DND-41 (cell line): ENCODE data around the gene AMDHD2.
A peak's percentile ranks its signal among the peaks of the same experiment; 100 is the strongest.
"Not testable (repeated sequence)": the region's sequence is repeated elsewhere in the genome, so short reads cannot be mapped to it uniquely, and the experiment has no call there.

ENCODE experiments used
- ATAC-seq: fragments of 200-7000 bp; cut with Tn5 transposase; 3 replicates; pipeline ENCODE4 v1.9.1; 2021; ENCODE audit warnings: low read depth; ENCODE audit not compliant: insufficient read depth
- DNase-seq: peaks from one replicate; pipeline ENCODE4 v3.0.0-alpha.2; 2020
- H2AFZ ChIP-seq: 2 replicates; pipeline ENCODE4 v1.6.0; 2012; ENCODE audit warnings: low read depth, low read length
- H3K27ac ChIP-seq: 2 replicates; pipeline ENCODE4 v1.5.1; 2012; ENCODE audit warnings: low read length, inconsistent platforms
- H3K27me3 ChIP-seq: fragments of 200-600 bp; sonication (generic); 2 replicates; pipeline ENCODE4 v1.6.0; 2012; ENCODE audit warnings: low read length, mild to moderate bottlenecking, inconsistent platforms; ENCODE audit not compliant: insufficient read depth, poor library complexity
- H3K36me3 ChIP-seq: 2 replicates; pipeline ENCODE4 v1.5.1; 2012; ENCODE audit warnings: low read length, inconsistent platforms; ENCODE audit not compliant: insufficient read depth
- H3K4me1 ChIP-seq: 2 replicates; pipeline ENCODE4 v1.5.1; 2012; ENCODE audit warnings: mild to moderate bottlenecking, low read length; ENCODE audit not compliant: insufficient read depth
- H3K4me2 ChIP-seq: 2 replicates; pipeline ENCODE4 v1.6.0; 2012; ENCODE audit warnings: mild to moderate bottlenecking, moderate library complexity, low read length, inconsistent platforms; ENCODE audit not compliant: insufficient read depth
- H3K4me3 ChIP-seq, 2 experiments: fragments of 200-600 bp in 1 of 2; shearing (Covaris generic) in 1 of 2; 2 replicates each; pipeline ENCODE4 v1.5.1; 2012 to 2016; ENCODE audit warnings: inconsistent platforms in 2 of 2, low read length in 2 of 2, mild to moderate bottlenecking in 2 of 2, low read depth in 1 of 2, moderate library complexity in 1 of 2
- H3K79me2 ChIP-seq: 2 replicates; pipeline ENCODE4 v1.6.0; 2012; ENCODE audit warnings: low read length, inconsistent platforms; ENCODE audit not compliant: insufficient read depth
- H3K9ac ChIP-seq: 2 replicates; pipeline ENCODE4 v1.6.0; 2012; ENCODE audit warnings: low read depth, mild to moderate bottlenecking, inconsistent platforms, low read length, moderate library complexity
- H3K9me3 ChIP-seq: 2 replicates; pipeline ENCODE4 v1.5.1; 2012; ENCODE audit warnings: low read length, moderate library complexity, mild to moderate bottlenecking, inconsistent platforms; ENCODE audit not compliant: insufficient read depth, severe bottlenecking
- H4K20me1 ChIP-seq: 2 replicates; pipeline ENCODE4 v1.6.0; 2012; ENCODE audit warnings: low read length; ENCODE audit not compliant: insufficient read depth
- EZH2 ChIP-seq: IDR thresholded peaks from 3 replicates; pipeline ENCODE4 v1.6.1; 2012; ENCODE audit warnings: borderline replicate concordance, low read depth, mild to moderate bottlenecking, moderate library complexity, low read length, inconsistent platforms; ENCODE audit not compliant: severe bottlenecking
- TF ChIP-seq, protein P1 (sequence below): IDR thresholded peaks from 2 replicates; pipeline ENCODE4 v1.5.1; 2012; ENCODE audit warnings: borderline replicate concordance, low read length, moderate library complexity, mild to moderate bottlenecking; ENCODE audit not compliant: poor library complexity, severe bottlenecking; ENCODE audit errors: extremely low read depth

Gene AMDHD2

DNA sequence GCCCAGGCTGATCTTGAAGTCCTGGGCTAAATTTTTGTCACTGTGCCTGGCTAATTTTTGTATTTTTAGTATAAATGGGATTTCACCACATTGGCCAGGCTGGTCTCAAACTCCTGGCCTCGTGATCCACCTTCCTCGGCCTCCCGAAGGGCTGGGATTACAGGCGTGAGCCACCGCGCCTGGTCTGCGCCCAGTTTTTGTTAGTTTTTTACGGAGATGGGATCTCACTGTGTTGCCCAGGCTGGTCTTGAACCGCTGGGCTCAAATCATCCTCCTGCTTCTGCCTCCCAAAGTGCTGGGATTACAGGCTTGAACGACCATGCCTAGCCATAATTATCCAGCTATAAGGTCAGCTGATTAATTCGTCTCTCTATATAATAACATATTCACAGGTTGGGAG is 13.7 kb downstream of the AMDHD2 start:
- peaks cover 47% of the 10 kb centered on the region for H3K4me1 ChIP-seq
- no peak for DNase-seq
- no peak for ATAC-seq

DNA sequence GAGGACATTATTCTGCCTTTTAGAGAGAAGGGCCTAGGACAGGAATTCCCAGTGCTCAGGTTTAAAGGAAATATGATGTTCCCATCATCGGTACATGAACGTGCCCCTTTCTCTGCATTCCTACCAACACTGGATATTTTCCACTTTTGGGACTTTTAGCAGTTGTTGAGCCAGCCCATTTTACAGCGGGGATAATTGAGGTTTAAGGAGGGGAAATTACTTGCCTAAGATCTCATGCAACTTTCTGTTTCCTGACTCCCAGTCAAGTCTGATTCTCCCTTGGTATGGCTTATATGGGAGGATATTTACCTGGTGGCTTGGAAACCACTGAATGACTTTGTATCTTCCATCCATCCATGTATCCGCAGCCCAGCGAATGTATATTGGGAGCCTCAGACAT is 14.2 kb downstream of the AMDHD2 start:
- not testable (repeated sequence) for H3K27me3 ChIP-seq, ATAC-seq, DNase-seq, H2AFZ ChIP-seq, H3K9ac ChIP-seq, H3K4me2 ChIP-seq, H3K27ac ChIP-seq, H3K9me3 ChIP-seq, H3K4me3 ChIP-seq, H4K20me1 ChIP-seq
- peaks cover 12% of the 10 kb centered on the region for H3K79me2 ChIP-seq
- peaks cover 51% of the 10 kb centered on the region for H3K4me1 ChIP-seq
- peaks cover 10% of the 10 kb centered on the region for H3K36me3 ChIP-seq

More for the DNA sequence above, 13.7 kb downstream of the AMDHD2 start:
- Histone ChIP-seq H3K27ac (no peak overlapping the region), H3K79me2 (peaks cover 8% of the 10 kb centered on the region), H3K36me3 (peaks cover 14% of the 10 kb centered on the region), H4K20me1 (peaks cover 3% of the 10 kb centered on the region; the same call in 1 of the 2 replicates), H3K9ac (no peak overlapping the region), H3K4me3 (no peak overlapping the region), H3K4me2 (no peak overlapping the region), H3K27me3 (no peaks in the 10 kb centered on the region), H2AFZ (no peak overlapping the region), H3K9me3 (no peaks in the 10 kb centered on the region)
- TF ChIP-seq, protein P1, sequence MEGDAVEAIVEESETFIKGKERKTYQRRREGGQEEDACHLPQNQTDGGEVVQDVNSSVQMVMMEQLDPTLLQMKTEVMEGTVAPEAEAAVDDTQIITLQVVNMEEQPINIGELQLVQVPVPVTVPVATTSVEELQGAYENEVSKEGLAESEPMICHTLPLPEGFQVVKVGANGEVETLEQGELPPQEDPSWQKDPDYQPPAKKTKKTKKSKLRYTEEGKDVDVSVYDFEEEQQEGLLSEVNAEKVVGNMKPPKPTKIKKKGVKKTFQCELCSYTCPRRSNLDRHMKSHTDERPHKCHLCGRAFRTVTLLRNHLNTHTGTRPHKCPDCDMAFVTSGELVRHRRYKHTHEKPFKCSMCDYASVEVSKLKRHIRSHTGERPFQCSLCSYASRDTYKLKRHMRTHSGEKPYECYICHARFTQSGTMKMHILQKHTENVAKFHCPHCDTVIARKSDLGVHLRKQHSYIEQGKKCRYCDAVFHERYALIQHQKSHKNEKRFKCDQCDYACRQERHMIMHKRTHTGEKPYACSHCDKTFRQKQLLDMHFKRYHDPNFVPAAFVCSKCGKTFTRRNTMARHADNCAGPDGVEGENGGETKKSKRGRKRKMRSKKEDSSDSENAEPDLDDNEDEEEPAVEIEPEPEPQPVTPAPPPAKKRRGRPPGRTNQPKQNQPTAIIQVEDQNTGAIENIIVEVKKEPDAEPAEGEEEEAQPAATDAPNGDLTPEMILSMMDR, result no peak
- TF ChIP-seq EZH2, result no peak

DNA sequence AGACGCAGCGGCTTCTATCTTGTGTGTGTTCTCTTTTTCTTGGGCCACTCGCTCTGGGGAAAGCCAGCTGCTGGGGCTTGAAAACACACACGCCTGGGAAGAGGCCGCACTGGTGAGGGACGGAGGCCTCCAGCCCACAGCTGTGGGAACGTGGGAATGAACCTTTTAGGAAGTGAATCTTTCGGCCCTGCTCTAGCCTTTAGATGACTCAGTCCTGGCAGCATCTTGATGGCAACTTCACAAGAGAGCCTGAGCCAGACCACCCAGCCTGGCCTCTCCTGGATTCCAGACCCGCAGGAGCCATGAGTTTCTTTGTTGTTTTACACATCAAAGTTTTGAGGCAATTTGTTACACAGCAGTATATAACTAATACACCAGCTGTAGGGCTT is 15.4 kb downstream of the AMDHD2 start:
- peaks cover 25% of the 10 kb centered on the region for H3K79me2 ChIP-seq
- TF ChIP-seq, protein P1, result no peak
- TF ChIP-seq EZH2, result no peak
- no peak overlapping the region for H2AFZ ChIP-seq
- no peak overlapping the region for H3K9ac ChIP-seq
- ATAC-seq, result no peak
- H4K20me1 ChIP-seq, result peaks cover 10% of the 10 kb centered on the region; the same call in 1 of the 2 replicates
- H3K4me1 ChIP-seq, result peaks cover 54% of the 10 kb centered on the region
- no peaks in the 10 kb centered on the region for H3K9me3 ChIP-seq
- H3K27me3 ChIP-seq, result no peaks in the 10 kb centered on the region
- H3K36me3 ChIP-seq, result peaks cover 3% of the 10 kb centered on the region; the same call in 1 of the 2 replicates
- H3K4me3 ChIP-seq, result no peak overlapping the region
- DNase-seq, result no peak
- H3K27ac ChIP-seq, result no peak overlapping the region
- no peak overlapping the region for H3K4me2 ChIP-seq

DNA sequence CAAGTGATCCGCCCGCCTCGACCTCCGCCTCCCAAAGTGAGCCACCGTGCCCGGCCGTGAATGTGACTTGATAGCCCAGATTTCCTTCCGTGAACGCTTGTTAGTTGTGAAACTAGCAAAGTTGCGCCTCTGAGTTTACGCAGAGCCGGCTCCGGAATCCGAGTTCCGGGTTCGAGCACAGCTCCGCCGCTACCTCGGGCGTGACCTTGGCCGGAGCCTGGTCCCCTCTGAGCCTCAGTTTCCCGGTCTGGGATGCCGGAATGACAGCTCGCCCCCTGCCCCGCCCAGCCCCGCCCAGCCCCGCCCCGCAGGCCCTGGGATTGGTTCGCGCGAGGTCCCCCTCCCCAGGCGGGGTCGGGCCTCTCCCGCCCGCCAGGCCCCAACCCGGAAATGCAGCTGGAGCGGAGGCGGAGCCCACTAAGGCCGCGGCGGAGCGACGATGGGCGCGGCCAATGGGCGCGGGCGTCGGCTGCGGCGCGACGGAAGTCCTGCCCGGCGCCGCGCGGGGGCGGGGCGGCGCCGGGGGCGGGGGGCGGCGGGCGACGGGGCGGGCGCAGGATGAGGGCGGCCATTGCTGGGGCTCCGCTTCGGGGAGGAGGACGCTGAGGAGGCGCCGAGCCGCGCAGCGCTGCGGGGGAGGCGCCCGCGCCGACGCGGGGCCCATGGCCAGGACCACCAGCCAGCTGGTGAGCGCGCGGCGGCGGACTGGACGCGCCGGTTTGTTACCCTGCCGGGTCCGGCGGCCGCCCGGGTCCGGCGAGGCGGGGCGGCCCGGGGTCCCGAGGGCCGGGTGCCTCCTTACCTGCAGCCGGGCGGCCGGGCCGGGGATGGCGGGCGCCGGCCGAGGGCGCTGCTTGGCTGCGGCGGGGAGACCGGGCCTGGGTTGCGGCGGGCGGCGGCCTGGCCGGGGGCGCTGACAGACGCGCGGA is 17.5 kb downstream of the AMDHD2 start, which contains the start of gene PDPK1:
PDPK1 (plus strand) TSS at position 571 of the 929 bp plus-strand sequence; CDS start at position 663, 92 bp downstream.
- ATAC-seq (peak; percentile 93), DNase-seq (peak; percentile 97)
- Histone ChIP-seq H3K9ac (peak within 1 kb of the TSS; percentile 68), H3K27me3 (no peaks in the 10 kb centered on the region), H3K36me3 (peaks cover 3% of the 10 kb centered on the region; the same call in 1 of the 2 replicates), H3K27ac (peak within 1 kb of the TSS; percentile 66), H3K9me3 (no peaks in the 10 kb centered on the region), H2AFZ (peak within 1 kb of the TSS; percentile 88), H3K4me2 (peak within 1 kb of the TSS; percentile 79), H4K20me1 (peaks cover 19% of the 10 kb centered on the region; the same call in 1 of the 2 replicates), H3K4me3 (peak within 1 kb of the TSS; percentile 43 to 92; a peak in 3 of 4 replicates), H3K4me1 (peaks cover 40% of the 10 kb centered on the region), H3K79me2 (peaks cover 37% of the 10 kb centered on the region)
- TF ChIP-seq, protein P1, result no peak
- no peak for TF ChIP-seq EZH2

DNA sequence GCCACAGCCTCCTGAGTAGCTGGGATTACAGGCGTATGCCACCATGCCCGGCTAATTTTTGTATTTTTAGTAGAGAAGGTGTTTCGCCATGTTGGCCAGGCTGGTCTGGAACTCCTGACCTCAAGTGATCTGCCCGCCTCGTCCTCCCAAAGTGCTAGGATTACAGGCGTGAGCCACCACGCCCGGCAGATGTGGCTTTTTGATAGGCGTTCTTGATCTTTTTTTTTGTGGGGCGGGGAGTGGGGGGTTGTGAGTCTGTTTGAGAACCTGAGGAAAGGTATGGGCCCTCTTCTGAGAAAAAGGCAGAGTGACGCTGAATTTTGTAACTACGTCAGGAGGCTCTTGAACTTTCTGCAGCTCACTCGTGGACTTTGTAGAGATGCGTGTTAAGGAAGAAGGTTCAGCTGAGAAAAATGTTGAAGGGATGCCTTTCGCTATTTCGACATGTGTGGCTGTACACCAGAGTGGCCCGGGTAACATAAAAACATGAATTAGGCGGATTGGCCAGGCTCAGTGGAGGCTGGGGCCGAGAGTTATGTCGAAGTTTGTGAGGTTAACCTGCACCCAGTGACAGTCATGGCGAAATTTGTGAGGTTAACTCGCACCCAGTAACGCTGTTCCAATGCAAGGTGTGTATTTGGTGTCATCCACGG is 19.1 kb downstream of the AMDHD2 start:
- not testable (repeated sequence) for H2AFZ ChIP-seq, H3K27ac ChIP-seq, DNase-seq, H3K9me3 ChIP-seq, H3K27me3 ChIP-seq, H3K36me3 ChIP-seq, ATAC-seq
- Histone ChIP-seq H3K9ac (peak overlapping the region; percentile 68; the same call in 1 of the 2 replicates), H3K4me2 (peak overlapping the region; percentile 63), H3K79me2 (peaks cover 44% of the 10 kb centered on the region), H3K4me1 (peaks cover 36% of the 10 kb centered on the region), H3K4me3 (peak overlapping the region in 1 of 2 experiments; percentile 58; a peak in 2 of 4 replicates), H4K20me1 (peaks cover 19% of the 10 kb centered on the region; the same call in 1 of the 2 replicates)
